NB4 (cell line): ENCODE results near the gene TRPM5.

Experiments
- DNase-seq: peaks from one replicate; pipeline ENCODE4 v3.0.0; 2010; ENCODE audit warnings: low read depth
- H3K4me3 ChIP-seq: one replicate; pipeline ENCODE4 v1.5.1; 2011; ENCODE audit warnings: mild to moderate bottlenecking, low read depth, low read length, moderate library complexity
- MYC ChIP-seq: IDR thresholded peaks from 2 replicates; pipeline ENCODE4 v1.6.1; 2011; ENCODE audit warnings: low read depth, low read length
- POLR2A ChIP-seq: IDR thresholded peaks from 2 replicates; pipeline ENCODE4 v1.6.1; 2011; ENCODE audit warnings: mild to moderate bottlenecking; ENCODE audit not compliant: insufficient read length; ENCODE audit errors: extremely low read depth
- TF ChIP-seq, protein P1 (sequence below): IDR thresholded peaks from 2 replicates; pipeline ENCODE4 v1.6.1; 2011; ENCODE audit warnings: low read depth, low read length
- TF ChIP-seq, protein P2 (sequence below): IDR thresholded peaks from one replicate; pipeline ENCODE4 v1.5.1; 2012; ENCODE audit warnings: low read depth, low read length

TRPM5 gene, protein sequence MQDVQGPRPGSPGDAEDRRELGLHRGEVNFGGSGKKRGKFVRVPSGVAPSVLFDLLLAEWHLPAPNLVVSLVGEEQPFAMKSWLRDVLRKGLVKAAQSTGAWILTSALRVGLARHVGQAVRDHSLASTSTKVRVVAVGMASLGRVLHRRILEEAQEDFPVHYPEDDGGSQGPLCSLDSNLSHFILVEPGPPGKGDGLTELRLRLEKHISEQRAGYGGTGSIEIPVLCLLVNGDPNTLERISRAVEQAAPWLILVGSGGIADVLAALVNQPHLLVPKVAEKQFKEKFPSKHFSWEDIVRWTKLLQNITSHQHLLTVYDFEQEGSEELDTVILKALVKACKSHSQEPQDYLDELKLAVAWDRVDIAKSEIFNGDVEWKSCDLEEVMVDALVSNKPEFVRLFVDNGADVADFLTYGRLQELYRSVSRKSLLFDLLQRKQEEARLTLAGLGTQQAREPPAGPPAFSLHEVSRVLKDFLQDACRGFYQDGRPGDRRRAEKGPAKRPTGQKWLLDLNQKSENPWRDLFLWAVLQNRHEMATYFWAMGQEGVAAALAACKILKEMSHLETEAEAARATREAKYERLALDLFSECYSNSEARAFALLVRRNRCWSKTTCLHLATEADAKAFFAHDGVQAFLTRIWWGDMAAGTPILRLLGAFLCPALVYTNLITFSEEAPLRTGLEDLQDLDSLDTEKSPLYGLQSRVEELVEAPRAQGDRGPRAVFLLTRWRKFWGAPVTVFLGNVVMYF (N-terminal part only)

DNA sequence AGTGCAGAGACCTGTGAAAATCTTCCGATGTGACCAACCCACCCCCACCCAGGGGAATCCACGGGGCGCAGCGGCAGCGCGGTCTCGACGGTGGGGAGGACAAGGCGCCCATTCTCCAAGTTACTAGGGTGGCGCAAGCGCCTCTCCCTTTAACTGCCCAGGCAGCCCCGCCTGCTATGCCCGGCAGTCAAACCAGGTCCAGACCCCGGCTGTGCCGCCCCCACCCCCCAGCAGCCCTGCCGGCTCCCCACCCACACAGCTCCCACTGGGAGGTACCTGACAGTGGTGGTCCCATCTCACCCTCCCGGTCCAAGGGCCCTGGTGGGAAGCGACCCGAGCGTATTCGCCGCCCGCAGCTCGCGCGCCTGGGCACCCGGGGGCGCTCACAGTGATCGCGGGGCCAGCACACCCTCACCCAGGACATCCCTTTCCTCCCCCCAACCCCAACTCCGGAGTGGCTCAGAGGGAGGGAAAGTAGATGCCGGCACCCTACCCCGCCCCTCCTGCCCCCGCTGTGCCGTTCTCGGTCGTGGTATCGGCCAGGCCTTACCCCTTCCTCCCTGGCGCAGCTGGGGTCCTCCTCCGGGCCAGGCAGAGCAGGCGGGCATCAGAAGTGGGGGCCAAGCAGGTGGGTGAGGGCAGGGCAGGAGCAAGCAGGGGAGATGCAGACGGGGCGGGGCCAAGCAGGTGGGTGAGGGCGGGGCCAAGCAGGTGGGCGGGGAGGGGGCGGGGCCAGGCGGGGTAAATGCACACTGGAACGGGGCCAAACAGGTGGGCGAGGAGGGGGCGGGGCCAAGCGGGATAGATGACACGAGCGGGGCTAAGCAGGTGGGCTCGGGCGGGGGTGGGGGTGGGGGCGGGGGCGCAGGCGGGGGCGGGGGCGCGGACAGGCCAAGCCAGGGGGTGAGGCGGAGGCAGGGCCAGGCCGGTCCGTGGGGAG, at the start of gene TRPM5:
TSS of gene TRPM5 (minus strand) at position 634 of the 940 bp plus-strand sequence. CDS start 21,478 bp downstream, outside the sequence.
- no peak for DNase-seq
- H3K4me3 ChIP-seq, result no peak within 1 kb of the TSS
- TF ChIP-seq POLR2A (no peak), MYC (no peak)
- TF ChIP-seq, protein P1, sequence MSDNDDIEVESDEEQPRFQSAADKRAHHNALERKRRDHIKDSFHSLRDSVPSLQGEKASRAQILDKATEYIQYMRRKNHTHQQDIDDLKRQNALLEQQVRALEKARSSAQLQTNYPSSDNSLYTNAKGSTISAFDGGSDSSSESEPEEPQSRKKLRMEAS, result no peak
- TF ChIP-seq, protein P2, sequence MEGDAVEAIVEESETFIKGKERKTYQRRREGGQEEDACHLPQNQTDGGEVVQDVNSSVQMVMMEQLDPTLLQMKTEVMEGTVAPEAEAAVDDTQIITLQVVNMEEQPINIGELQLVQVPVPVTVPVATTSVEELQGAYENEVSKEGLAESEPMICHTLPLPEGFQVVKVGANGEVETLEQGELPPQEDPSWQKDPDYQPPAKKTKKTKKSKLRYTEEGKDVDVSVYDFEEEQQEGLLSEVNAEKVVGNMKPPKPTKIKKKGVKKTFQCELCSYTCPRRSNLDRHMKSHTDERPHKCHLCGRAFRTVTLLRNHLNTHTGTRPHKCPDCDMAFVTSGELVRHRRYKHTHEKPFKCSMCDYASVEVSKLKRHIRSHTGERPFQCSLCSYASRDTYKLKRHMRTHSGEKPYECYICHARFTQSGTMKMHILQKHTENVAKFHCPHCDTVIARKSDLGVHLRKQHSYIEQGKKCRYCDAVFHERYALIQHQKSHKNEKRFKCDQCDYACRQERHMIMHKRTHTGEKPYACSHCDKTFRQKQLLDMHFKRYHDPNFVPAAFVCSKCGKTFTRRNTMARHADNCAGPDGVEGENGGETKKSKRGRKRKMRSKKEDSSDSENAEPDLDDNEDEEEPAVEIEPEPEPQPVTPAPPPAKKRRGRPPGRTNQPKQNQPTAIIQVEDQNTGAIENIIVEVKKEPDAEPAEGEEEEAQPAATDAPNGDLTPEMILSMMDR, result no peak

DNA sequence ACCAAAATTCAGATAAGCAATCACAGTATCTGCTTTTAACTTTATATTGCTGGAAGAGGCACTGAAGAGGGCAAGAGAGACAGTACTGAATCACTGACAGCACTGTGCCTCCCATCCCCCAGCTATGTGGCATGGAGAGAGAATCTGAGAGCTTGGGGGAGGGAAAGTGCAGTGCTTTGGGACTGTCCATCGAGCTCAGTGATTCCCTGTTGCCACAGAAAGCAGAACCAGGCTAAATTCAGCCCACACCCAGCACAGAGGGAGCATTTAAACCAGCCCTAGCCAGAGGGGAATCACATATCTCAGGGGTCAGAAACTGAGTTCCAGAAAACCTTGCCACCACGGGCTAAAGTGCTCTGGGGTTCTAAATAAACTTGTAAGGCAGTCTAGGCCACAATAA, 44.8 kb upstream of the TRPM5 start:
- TF ChIP-seq, protein P2, result no peak
- TF ChIP-seq MYC, result no peak
- TF ChIP-seq, protein P1, result no peak
- no peak for TF ChIP-seq POLR2A
- no peak overlapping the region for H3K4me3 ChIP-seq
- DNase-seq, result no peak

DNA sequence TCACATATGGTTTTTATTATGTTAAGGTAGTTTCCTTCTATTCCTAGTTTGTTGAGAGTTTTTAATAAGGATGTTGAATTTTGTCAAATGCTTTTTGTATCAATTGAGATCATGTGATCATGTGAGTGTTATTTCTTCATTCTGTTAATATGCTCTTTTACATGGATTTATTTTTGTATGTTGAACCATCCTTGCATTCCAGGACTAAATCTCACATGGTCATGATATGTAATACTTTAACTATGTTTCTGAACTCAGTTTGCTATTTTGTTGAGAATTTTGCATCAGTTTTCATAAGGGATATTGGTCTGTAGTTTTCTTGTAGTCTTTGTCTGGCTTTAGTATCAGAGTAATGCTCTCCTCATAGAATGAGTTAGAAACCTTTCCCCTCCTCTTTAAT, 43.7 kb upstream of the TRPM5 start:
- no peak overlapping the region for H3K4me3 ChIP-seq
- DNase-seq, result no peak
- no peak for TF ChIP-seq POLR2A
- TF ChIP-seq, protein P2, result no peak

DNA sequence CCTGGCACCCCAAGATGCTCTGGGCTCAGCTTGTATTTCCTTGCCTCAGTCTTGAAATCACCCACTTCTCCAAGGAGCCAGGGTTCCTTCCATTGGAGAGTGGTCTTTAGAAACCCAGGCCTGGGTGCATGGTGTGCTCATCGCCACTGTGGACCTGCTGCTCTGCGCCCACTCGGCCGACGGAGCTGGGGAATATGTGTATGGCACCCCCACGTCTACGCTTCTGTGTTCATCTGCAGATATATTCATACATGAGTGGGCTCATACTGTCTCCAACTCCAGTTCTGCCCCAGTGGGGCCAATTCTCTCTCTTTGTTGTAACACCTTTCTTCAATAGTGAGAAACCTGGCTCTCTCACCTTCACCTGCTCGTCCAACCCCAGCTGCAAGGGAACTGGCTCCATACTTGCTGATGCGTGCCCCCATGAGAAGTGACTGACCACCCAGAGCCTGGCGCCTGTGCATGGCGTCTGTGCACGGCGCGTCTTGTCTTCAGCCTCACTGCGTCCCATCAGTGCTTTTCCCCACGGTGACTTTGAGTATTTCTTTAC, 40.3 kb upstream of the TRPM5 start:
- TF ChIP-seq MYC, result no peak
- TF ChIP-seq POLR2A, result no peak
- TF ChIP-seq, protein P2, result no peak
- TF ChIP-seq, protein P1, result no peak
- no peak for DNase-seq

DNA sequence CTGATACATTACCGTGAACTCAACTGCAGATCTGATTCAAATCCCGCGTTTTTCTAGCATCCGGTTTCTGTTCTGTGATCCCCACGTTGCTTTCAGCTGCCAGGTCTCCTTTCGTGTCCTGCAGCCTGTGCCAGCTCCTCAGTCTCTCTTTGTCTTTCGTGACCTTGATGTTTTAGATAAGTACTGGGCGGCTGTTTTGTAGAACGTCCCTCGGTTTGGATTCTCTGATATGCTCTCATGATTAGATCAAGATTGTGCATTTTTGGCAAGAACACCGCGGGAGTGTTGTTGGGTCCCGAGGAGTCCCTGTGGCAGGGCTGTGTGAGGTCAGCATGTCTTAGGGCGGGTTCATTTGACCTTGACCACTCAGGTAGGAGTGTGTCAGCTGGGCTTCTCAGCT, 39.1 kb upstream of the TRPM5 start:
- DNase-seq, result no peak
- TF ChIP-seq, protein P1, result no peak
- TF ChIP-seq POLR2A (no peak), MYC (no peak)
- TF ChIP-seq, protein P2, result no peak
- H3K4me3 ChIP-seq, result no peak overlapping the region

More for the DNA sequence above, 40.3 kb upstream of the TRPM5 start:
- no peak overlapping the region for H3K4me3 ChIP-seq
